HFFc6 (cell line): ENCODE data around the gene MFAP2. TPM values are rescaled to one million over a fixed set of nuclear protein-coding genes. Genes with fewer than 3 reads are reported as not detected.

Experiments
- DNase-seq: peaks from one replicate; pipeline ENCODE4 v3.0.0-alpha.2; 2018
- H3K27ac Mint-ChIP-seq: 2 replicates; pipeline ENCODE4 v1.8.0; 2020; ENCODE audit warnings: mild to moderate bottlenecking, mixed read lengths
- H3K27me3 Mint-ChIP-seq: 2 replicates; pipeline ENCODE4 v1.8.0; 2021; ENCODE audit warnings: mild to moderate bottlenecking, moderate library complexity, mixed read lengths; ENCODE audit not compliant: insufficient read depth
- H3K36me3 Mint-ChIP-seq: 2 replicates; pipeline ENCODE4 v1.8.0; 2021; ENCODE audit warnings: low read depth, mixed read lengths
- H3K4me1 Mint-ChIP-seq: 2 replicates; pipeline ENCODE4 v1.8.0; 2020; ENCODE audit warnings: low read depth, mixed read lengths
- H3K4me3 Mint-ChIP-seq: 2 replicates; pipeline ENCODE4 v1.8.0; 2020; ENCODE audit warnings: mild to moderate bottlenecking, moderate library complexity, mixed read lengths
- H3K9me3 Mint-ChIP-seq: 2 replicates; pipeline ENCODE4 v1.8.0; 2020; ENCODE audit warnings: mild to moderate bottlenecking, mixed read lengths
- CTCF ChIP-seq: fragments of 200-600 bp; sonication (generic); IDR thresholded peaks from 2 replicates; pipeline ENCODE4 v1.5.0; 2021; ENCODE audit warnings: antibody characterized with exemption, mild to moderate bottlenecking
- total RNA-seq, 6 experiments: library from RNA; stranded (reverse); fragmentation: NEBNext Ultra II Directional; extraction: Animal tissue kit (Norgen Biotek cat#: 25700); gene quantifications; 2 replicates in 1 of 6; 3 replicates in 5 of 6; pipeline ENCODE4 v1.2.3, GENCODE V29; 2021

Gene MFAP2
- total RNA-seq, 6 experiments from 2014 or later = 33.7 to 53.4 (median 47.5) TPM

GRCh38 chr1:16970132-16970910 is 10.1 kb downstream of the MFAP2 start:
- H3K9me3 Mint-ChIP-seq = no peaks in the 10 kb centered on the region
- peaks cover 2% of the 10 kb centered on the region for H3K27me3 Mint-ChIP-seq
- no peak for DNase-seq
- no peak for TF ChIP-seq CTCF
- no peak overlapping the region for H3K4me3 Mint-ChIP-seq
- peaks cover 20% of the 10 kb centered on the region for H3K4me1 Mint-ChIP-seq
- H3K36me3 Mint-ChIP-seq = no peaks in the 10 kb centered on the region; the same call in 1 of the 2 replicates
- no peak overlapping the region for H3K27ac Mint-ChIP-seq

GRCh38 chr1:16969651-16970050 is 10.8 kb downstream of the MFAP2 start:
- Mint-ChIP-seq H3K27me3 (peaks cover 4% of the 10 kb centered on the region; the same call in 1 of the 2 replicates), H3K4me1 (peaks cover 20% of the 10 kb centered on the region), H3K4me3 (no peak overlapping the region), H3K36me3 (no peaks in the 10 kb centered on the region; the same call in 1 of the 2 replicates), H3K9me3 (no peaks in the 10 kb centered on the region), H3K27ac (no peak overlapping the region)
- no peak for TF ChIP-seq CTCF
- no peak for DNase-seq

DNA sequence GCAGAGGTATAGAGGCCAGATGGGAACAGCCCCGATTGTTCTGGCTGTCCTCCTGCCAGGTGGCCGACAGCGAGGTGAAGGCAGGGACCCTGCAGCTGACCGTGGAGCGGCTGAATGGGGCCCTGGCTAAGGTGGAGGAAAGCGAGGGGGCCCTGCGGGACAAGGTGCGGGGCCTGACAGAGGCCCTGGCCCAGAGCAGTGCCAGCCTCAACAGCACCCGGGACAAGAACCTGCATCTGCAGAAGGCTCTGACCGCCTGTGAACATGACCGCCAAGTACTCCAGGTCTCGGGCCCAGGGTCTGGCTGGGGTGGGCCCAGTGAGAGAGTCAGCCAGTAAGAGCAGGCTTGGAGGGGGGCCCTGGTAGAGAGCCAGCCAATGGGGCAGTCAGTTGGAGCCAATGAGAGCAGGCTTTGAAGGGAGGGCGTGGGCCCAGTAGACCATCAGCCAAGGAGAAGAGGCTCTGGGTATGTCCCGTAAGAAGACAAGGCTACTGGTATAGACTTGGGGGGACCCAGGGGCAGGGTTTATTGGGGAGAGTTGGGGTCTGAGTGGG is 11.3 kb downstream of the MFAP2 start:
- TF ChIP-seq CTCF = no peak
- H3K27ac Mint-ChIP-seq = no peak overlapping the region
- no peaks in the 10 kb centered on the region; the same call in 1 of the 2 replicates for H3K36me3 Mint-ChIP-seq
- no peak overlapping the region for H3K4me3 Mint-ChIP-seq
- H3K9me3 Mint-ChIP-seq = no peaks in the 10 kb centered on the region
- H3K4me1 Mint-ChIP-seq = peaks cover 20% of the 10 kb centered on the region
- peaks cover 4% of the 10 kb centered on the region; the same call in 1 of the 2 replicates for H3K27me3 Mint-ChIP-seq
- DNase-seq = no peak

DNA sequence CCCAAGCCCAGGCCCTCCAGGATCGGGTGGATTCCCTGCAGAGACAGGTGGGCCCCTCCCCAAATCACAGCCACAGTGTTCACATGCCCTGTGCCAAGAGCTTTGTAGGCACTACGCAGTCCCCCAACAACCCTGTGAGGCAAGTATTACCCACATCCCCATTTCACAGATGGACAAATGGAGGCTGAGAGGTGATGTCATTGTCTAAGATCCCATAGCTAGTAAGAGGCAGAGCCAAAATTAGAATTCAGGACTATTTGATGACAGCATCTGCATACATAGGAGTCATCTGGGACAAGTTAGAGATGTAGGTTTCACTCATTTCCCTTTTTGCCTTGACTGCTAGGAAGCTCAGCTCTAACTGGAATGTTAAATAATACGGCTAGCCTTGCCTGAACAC is 12.0 kb downstream of the MFAP2 start:
- H3K27me3 Mint-ChIP-seq = peaks cover 4% of the 10 kb centered on the region; the same call in 1 of the 2 replicates
- no peak for DNase-seq
- no peak overlapping the region for H3K4me3 Mint-ChIP-seq
- no peaks in the 10 kb centered on the region for H3K9me3 Mint-ChIP-seq
- H3K36me3 Mint-ChIP-seq = no peaks in the 10 kb centered on the region; the same call in 1 of the 2 replicates
- H3K4me1 Mint-ChIP-seq = peaks cover 20% of the 10 kb centered on the region
- no peak overlapping the region for H3K27ac Mint-ChIP-seq
- no peak for TF ChIP-seq CTCF

GRCh38 chr1:16967962-16968361 is 12.5 kb downstream of the MFAP2 start:
- H3K36me3 Mint-ChIP-seq = no peaks in the 10 kb centered on the region; the same call in 1 of the 2 replicates
- no peak overlapping the region for H3K27ac Mint-ChIP-seq
- TF ChIP-seq CTCF = no peak
- H3K4me1 Mint-ChIP-seq = peaks cover 20% of the 10 kb centered on the region
- H3K4me3 Mint-ChIP-seq = no peak overlapping the region
- H3K27me3 Mint-ChIP-seq = peaks cover 4% of the 10 kb centered on the region; the same call in 1 of the 2 replicates
- no peak for DNase-seq
- H3K9me3 Mint-ChIP-seq = no peaks in the 10 kb centered on the region
